ENCODE measurements around the gene MAN1B1.

Gene MAN1B1

DNA sequence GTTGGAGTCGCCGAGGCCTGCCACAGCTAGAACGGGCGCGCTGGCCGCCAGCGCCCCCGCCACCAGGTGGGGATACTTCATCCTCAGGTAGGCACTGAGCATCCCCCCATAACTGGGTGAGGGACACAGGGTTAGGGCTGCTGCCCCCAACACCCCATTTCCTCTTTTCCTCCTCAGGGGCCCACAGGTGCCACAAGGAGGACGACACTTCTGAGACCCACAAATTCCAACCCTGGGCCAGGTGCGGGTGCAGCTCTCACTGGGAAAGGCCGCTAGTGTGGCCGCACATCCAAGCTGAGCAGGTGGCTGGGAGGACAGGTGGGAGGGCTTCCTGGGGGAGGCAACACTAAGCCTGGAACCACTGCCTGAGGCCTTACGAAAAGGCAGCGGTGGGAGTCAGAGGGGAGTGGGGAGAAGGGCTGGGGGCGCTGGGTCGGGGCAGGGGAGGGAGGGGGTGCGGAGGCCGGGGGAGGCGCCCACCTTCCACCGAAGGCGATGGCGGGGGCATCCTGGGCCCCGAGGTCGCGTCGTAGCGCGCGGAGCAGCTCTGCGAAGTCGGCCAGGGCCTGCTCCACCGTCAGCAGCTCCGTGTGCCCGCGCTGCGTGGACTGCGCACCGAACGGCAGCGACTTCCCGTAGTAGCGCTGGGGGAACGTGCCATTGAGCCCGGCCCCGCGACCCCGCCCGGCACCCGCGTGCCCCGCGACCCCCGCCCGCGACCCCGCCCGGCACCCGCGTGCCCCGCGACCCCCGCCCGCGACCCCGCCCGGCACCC is 26.8 kb downstream of the MAN1B1 start:
- no peak for DNase-seq (ENCODE audit: extremely low read depth, low read depth)
- peak overlapping the region; percentile 50 for H3K4me3 ChIP-seq (replicated peaks; ENCODE audit: low read depth, low read length)
- no peak for TF ChIP-seq CTCF (IDR thresholded peaks at IDR 0.05; ENCODE audit: low read depth, low read length, missing control alignments)

GRCh38 chr9:137114220-137114612 is 27.4 kb downstream of the MAN1B1 start:
- TF ChIP-seq CTCF (IDR thresholded peaks at IDR 0.05; ENCODE audit: low read depth, low read length, missing control alignments): no peak
- H3K4me3 ChIP-seq (replicated peaks; ENCODE audit: low read depth, low read length): peak overlapping the region; percentile 50
- DNase-seq (ENCODE audit: extremely low read depth, low read depth): no peak

- peak within 1 kb of the TSS; percentile 50 for H3K4me3 ChIP-seq (replicated peaks; ENCODE audit: low read depth, low read length)
- no peak for TF ChIP-seq CTCF (IDR thresholded peaks at IDR 0.05; ENCODE audit: low read depth, low read length, missing control alignments)
- DNase-seq (ENCODE audit: extremely low read depth, low read depth): no peak
Measured at GRCh38 chr9:137114613-137115393, 28.0 kb downstream of the MAN1B1 start, which contains the start of gene DPP7. Gene DPP7 (minus strand): TSS chr9:137114733. CDS start chr9:137114713, 20 bp downstream.

- peak overlapping the region; percentile 50 for H3K4me3 ChIP-seq (replicated peaks; ENCODE audit: low read depth, low read length)
- DNase-seq (ENCODE audit: extremely low read depth, low read depth): no peak
- no peak for TF ChIP-seq CTCF (IDR thresholded peaks at IDR 0.05; ENCODE audit: low read depth, low read length, missing control alignments)
Measured at GRCh38 chr9:137115394-137116026, 28.7 kb downstream of the MAN1B1 start.

DNA sequence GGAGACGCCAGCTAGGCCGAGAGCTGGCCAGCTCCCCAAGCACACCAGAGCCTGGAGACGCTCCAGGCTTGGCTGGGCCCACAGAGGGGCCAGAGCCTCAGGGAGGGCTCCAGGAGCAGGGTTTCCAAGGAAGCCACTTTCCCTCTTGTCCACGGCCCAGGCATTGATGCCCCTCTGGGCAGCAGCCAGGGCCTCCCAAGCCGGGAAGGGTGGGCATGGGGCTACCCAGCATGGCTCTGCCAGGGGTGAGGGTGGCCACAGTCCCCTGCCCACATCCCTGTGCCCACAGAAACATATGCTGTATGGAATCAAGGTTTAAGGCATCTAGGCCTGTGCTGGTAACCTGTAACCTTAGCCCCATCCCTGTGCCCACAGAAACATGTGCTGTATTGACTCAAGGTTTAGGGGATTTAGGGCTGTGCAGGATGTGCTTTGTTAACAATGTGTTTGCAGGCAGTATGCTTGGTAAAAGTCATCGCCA is 29.3 kb downstream of the MAN1B1 start:
- H3K4me3 ChIP-seq (replicated peaks; ENCODE audit: low read depth, low read length): no peak overlapping the region
- no peak for TF ChIP-seq CTCF (IDR thresholded peaks at IDR 0.05; ENCODE audit: low read depth, low read length, missing control alignments)
- DNase-seq (ENCODE audit: extremely low read depth, low read depth): no peak

GRCh38 chr9:137116728-137117127 is 29.9 kb downstream of the MAN1B1 start:
- no peak overlapping the region for H3K4me3 ChIP-seq (replicated peaks; ENCODE audit: low read depth, low read length)
- TF ChIP-seq CTCF (IDR thresholded peaks at IDR 0.05; ENCODE audit: low read depth, low read length, missing control alignments): no peak
- no peak for DNase-seq (ENCODE audit: extremely low read depth, low read depth)

Data from HFF-Myc (cell line).